H1 (cell line): ENCODE measurements around the gene ANKUB1. TPM values are rescaled to one million over a fixed set of nuclear protein-coding genes. Genes with fewer than 3 reads are reported as not detected.
A peak's percentile ranks its signal among the peaks of the same experiment; 100 is the strongest.

ENCODE experiments used
- CTCF ChIA-PET: fragments of 300-600 bp; sonication (Branson Sonifier 250); formaldehyde crosslinking; loops from one replicate; lab custom pipeline; 2021; ENCODE audit not compliant: partially characterized antibody; lab: Charles Lee
- POLR2A ChIA-PET: fragments of 300-600 bp; sonication (Branson Sonifier 250); formaldehyde crosslinking; loops from one replicate; lab custom pipeline; 2021; ENCODE audit warnings: inconsistent platforms; ENCODE audit not compliant: partially characterized antibody; lab: Charles Lee
- DNase-seq, 2 experiments: peaks; one replicate each; pipeline versions ENCODE4 v3.0.0 to v3.0.0-alpha.2; 2010 to 2022; ENCODE audit warnings: low spot score in 2 of 2, low read depth in 1 of 2, mixed read lengths in 1 of 2
- FAIRE-seq: peaks from 2 replicates; lab custom pipeline; 2011; peaks lifted over from hg19 to GRCh38; lab: Jason Lieb, UNC
- H2AFZ ChIP-seq: 2 replicates; pipeline ENCODE4 v1.8.1; 2012; ENCODE audit warnings: low read length, inconsistent platforms
- H2AK5ac ChIP-seq: 2 replicates; pipeline ENCODE4 v1.6.1; 2013; ENCODE audit warnings: low read depth, low read length
- H2BK120ac ChIP-seq: replicated peaks from 2 replicates; pipeline ENCODE3; 2013; ENCODE audit warnings: low read depth, low read length, inconsistent platforms
- H2BK12ac ChIP-seq: 2 replicates; pipeline ENCODE4 v1.6.1; 2013; ENCODE audit warnings: low read depth, low read length
- H2BK15ac ChIP-seq: 2 replicates; pipeline ENCODE4 v1.6.1; 2013; ENCODE audit warnings: low read length
- H2BK20ac ChIP-seq: 2 replicates; pipeline ENCODE4 v1.6.1; 2013; ENCODE audit warnings: low read length
- H2BK5ac ChIP-seq: 2 replicates; pipeline ENCODE4 v1.6.1; 2013; ENCODE audit warnings: low read depth, low read length
- H3K14ac ChIP-seq: 2 replicates; pipeline ENCODE4 v1.6.1; 2013; ENCODE audit warnings: inconsistent platforms; ENCODE audit not compliant: insufficient read length
- H3K18ac ChIP-seq: 2 replicates; pipeline ENCODE4 v1.6.1; 2013; ENCODE audit warnings: low read length; ENCODE audit errors: extremely low read depth
- H3K23ac ChIP-seq: 2 replicates; pipeline ENCODE4 v1.6.1; 2013; ENCODE audit warnings: inconsistent platforms; ENCODE audit not compliant: insufficient read length
- H3K23me2 ChIP-seq: 2 replicates; pipeline ENCODE4 v1.6.1; 2013; ENCODE audit warnings: low read depth, low read length
- H3K27ac ChIP-seq: 2 replicates; pipeline ENCODE4 v1.6.1; 2011; ENCODE audit warnings: low read depth, low read length, inconsistent platforms
- H3K27me3 ChIP-seq, 4 experiments: replicated peaks in 1 of 4; 1 replicate in 1 of 4; 2 replicates in 3 of 4; pipeline versions ENCODE4 v1.6.1 to v1.8.1; 2011 to 2013; ENCODE audit warnings: low read length in 3 of 4, mild to moderate bottlenecking in 3 of 4, inconsistent platforms in 2 of 4, mixed read lengths in 2 of 4, moderate library complexity in 1 of 4; ENCODE audit not compliant: control insufficient read depth in 3 of 4, insufficient read depth in 3 of 4; ENCODE audit errors: extremely low read depth in 1 of 4
- H3K36me3 ChIP-seq, 4 experiments: 2 replicates each; pipeline versions ENCODE4 v1.6.1 to v1.8.1; 2011 to 2013; ENCODE audit warnings: mild to moderate bottlenecking in 4 of 4, low read length in 3 of 4, moderate library complexity in 2 of 4, control low read depth in 1 of 4, inconsistent platforms in 1 of 4; ENCODE audit not compliant: insufficient read depth in 4 of 4, control insufficient read depth in 2 of 4
- H3K4ac ChIP-seq: replicated peaks from 2 replicates; pipeline ENCODE3; 2013; ENCODE audit warnings: low read length, low read depth, mixed read lengths, inconsistent platforms; ENCODE audit not compliant: insufficient read length
- H3K4me1 ChIP-seq, 4 experiments: replicated peaks in 1 of 4; 1 replicate in 1 of 4; 2 replicates in 3 of 4; pipeline versions ENCODE4 v1.6.1 to v1.8.1; 2011 to 2013; ENCODE audit warnings: low read length in 3 of 4, inconsistent platforms in 2 of 4, mixed read lengths in 1 of 4; ENCODE audit not compliant: insufficient read depth in 4 of 4, control insufficient read depth in 3 of 4
- H3K4me2 ChIP-seq, 2 experiments: 2 replicates each; pipeline versions ENCODE4 v1.6.1 to v1.8.1; 2011 to 2013; ENCODE audit warnings: low read depth in 2 of 2, low read length in 2 of 2, control low read depth in 1 of 2, inconsistent platforms in 1 of 2, mild to moderate bottlenecking in 1 of 2; ENCODE audit not compliant: insufficient read depth in 1 of 2
- H3K4me3 ChIP-seq, 4 experiments: fragments of 200-600, 300-600 bp in 1 of 4; sonication (generic), shearing (Covaris generic), sonication (Bioruptor Twin) in 1 of 4; 2 replicates each; pipeline versions ENCODE4 v1.5.1 to v1.8.1; 2011 to 2016; ENCODE audit warnings: low read length in 4 of 4, low read depth in 3 of 4, control low read depth in 2 of 4, inconsistent platforms in 2 of 4, mild to moderate bottlenecking in 2 of 4, mixed read lengths in 1 of 4, moderate library complexity in 1 of 4; ENCODE audit not compliant: insufficient read depth in 2 of 4; ENCODE audit errors: extremely low read depth in 1 of 4
- H3K56ac ChIP-seq: replicated peaks from 2 replicates; pipeline ENCODE3; 2013; ENCODE audit warnings: low read depth, mild to moderate bottlenecking, mixed read lengths, low read length, inconsistent platforms; ENCODE audit not compliant: insufficient read length
- H3K79me1 ChIP-seq: 2 replicates; pipeline ENCODE4 v1.6.1; 2013; ENCODE audit warnings: low read depth, low read length, control low read depth
- H3K79me2 ChIP-seq, 2 experiments: 2 replicates each; pipeline versions ENCODE4 v1.6.1 to v1.8.1; 2012 to 2013; ENCODE audit warnings: low read length in 2 of 2, mild to moderate bottlenecking in 2 of 2, inconsistent platforms in 1 of 2; ENCODE audit not compliant: insufficient read depth in 2 of 2, control insufficient read depth in 1 of 2
- H3K9ac ChIP-seq, 4 experiments: replicated peaks in 1 of 4; 1 replicate in 1 of 4; 2 replicates in 3 of 4; pipeline versions ENCODE4 v1.6.1 to v1.8.1; 2011 to 2013; ENCODE audit warnings: low read depth in 3 of 4, low read length in 3 of 4, control low read depth in 2 of 4, mild to moderate bottlenecking in 2 of 4, moderate library complexity in 2 of 4, inconsistent platforms in 1 of 4; ENCODE audit errors: extremely low read depth in 1 of 4
- H3K9me3 ChIP-seq, 2 experiments: 2 replicates each; pipeline versions ENCODE4 v1.6.1 to v1.8.1; 2012 to 2013; ENCODE audit warnings: mild to moderate bottlenecking in 2 of 2, moderate library complexity in 2 of 2, control low read depth in 1 of 2, inconsistent platforms in 1 of 2, low read depth in 1 of 2, low read length in 1 of 2, mixed read lengths in 1 of 2; ENCODE audit not compliant: insufficient read depth in 2 of 2
- H4K20me1 ChIP-seq, 2 experiments: replicated peaks in 1 of 2; 2 replicates each; pipeline versions ENCODE3 to v1.8.1; 2011 to 2013; ENCODE audit warnings: inconsistent platforms in 2 of 2, low read length in 2 of 2, mild to moderate bottlenecking in 1 of 2; ENCODE audit not compliant: insufficient read depth in 2 of 2, control insufficient read depth in 1 of 2
- H4K5ac ChIP-seq: 2 replicates; pipeline ENCODE4 v1.6.1; 2013; ENCODE audit warnings: low read length, low read depth, mixed read lengths, inconsistent platforms; ENCODE audit not compliant: insufficient read length
- H4K8ac ChIP-seq: 2 replicates; pipeline ENCODE4 v1.8.0; 2013; ENCODE audit warnings: mild to moderate bottlenecking, moderate library complexity, low read length, inconsistent platforms; ENCODE audit not compliant: insufficient read depth; ENCODE audit errors: extremely low read depth
- H4K91ac ChIP-seq: replicated peaks from 2 replicates; pipeline ENCODE3; 2013; ENCODE audit warnings: low read length, mixed read lengths, inconsistent platforms; ENCODE audit not compliant: insufficient read length
- CBX8 ChIP-seq: fragments of 300-800, 300-1000 bp; sonication (generic); IDR thresholded peaks from 2 replicates; pipeline ENCODE4 v1.7.1; 2016; ENCODE audit warnings: low read depth, low read length, borderline replicate concordance
- CHD1 ChIP-seq: IDR thresholded peaks from 2 replicates; pipeline ENCODE4 v1.6.1; 2012; ENCODE audit warnings: low read depth, low read length, improper control_type of control experiment
- JUND ChIP-seq: IDR thresholded peaks from 2 replicates; pipeline ENCODE4 v1.6.1; 2011; ENCODE audit warnings: mild to moderate bottlenecking, improper control_type of control experiment, low read length
- KDM1A ChIP-seq: fragments of 200-600, 300-600 bp; sonication (generic); IDR thresholded peaks from 2 replicates; pipeline ENCODE4 v1.7.1; 2016; ENCODE audit warnings: mild to moderate bottlenecking, low read length, borderline replicate concordance
- RAD21 ChIP-seq, 2 experiments: IDR thresholded peaks in 1 of 2; conservative IDR thresholded peaks in 1 of 2; 2 replicates each; pipeline ENCODE4 v1.6.1; 2011; ENCODE audit warnings: low read depth in 2 of 2, low read length in 2 of 2, improper control_type of control experiment in 1 of 2, inconsistent platforms in 1 of 2, mild to moderate bottlenecking in 1 of 2, moderate library complexity in 1 of 2
- RBBP5 ChIP-seq: IDR thresholded peaks from 2 replicates; pipeline ENCODE4 v1.7.1; 2012; ENCODE audit warnings: low read depth, mild to moderate bottlenecking, inconsistent platforms, low read length, moderate library complexity, borderline replicate concordance
- SIRT6 ChIP-seq: IDR thresholded peaks from one replicate; pipeline ENCODE4 v1.7.1; 2012; ENCODE audit warnings: low read length, inconsistent platforms
- TEAD4 ChIP-seq: IDR thresholded peaks from 2 replicates; pipeline ENCODE4 v1.6.1; 2012; ENCODE audit warnings: low read depth, low read length, inconsistent platforms, mixed read lengths
- ZNF274 ChIP-seq: IDR thresholded peaks from 2 replicates; pipeline ENCODE4 v1.7.0; 2012; ENCODE audit warnings: low read length, borderline replicate concordance; ENCODE audit errors: extremely low read depth
- WGBS, 2 experiments: shearing (Covaris generic) in 1 of 2; methylation state at CpG; one replicate each; pipeline versions ENCODE4 v1.1.6 to v1.1.7; 2013 to 2015; ENCODE audit warnings: low lambda C conversion rate in 2 of 2, mixed read lengths in 2 of 2, inconsistent platforms in 1 of 2, low coverage in 1 of 2, missing lambda C conversion rate in 1 of 2; ENCODE audit not compliant: insufficient replicate concordance in 2 of 2, insufficient coverage in 1 of 2, insufficient read length in 1 of 2; ENCODE audit errors: extremely low coverage in 1 of 2, missing lambda C conversion rate in 1 of 2; 5-methylcytosine and 5-hydroxymethylcytosine counted together
- polyA plus RNA-seq, 7 experiments: library from polyadenylated mRNA; depleted of rRNA in 3 of 7; stranded (reverse) in 5 of 7; unstranded in 2 of 7; fragments of >200 nt in 5 of 7; fragments of 200-250 nt in 2 of 7; gene quantifications; 1 replicate in 5 of 7; 2 replicates in 1 of 7; 4 replicates in 1 of 7; pipeline versions ENCODE4 v1.2.1 to v1.2.3, GENCODE V29; 2011 to 2013; ENCODE audit warnings: missing spikeins in 2 of 7, mixed read lengths in 2 of 7
- total RNA-seq: library from RNA; stranded (reverse); fragmentation: NEBNext Ultra II Directional; extraction: Animal tissue kit (Norgen Biotek cat#: 25700); gene quantifications from 2 replicates; pipeline ENCODE4 v1.2.1, GENCODE V29; 2021
- TF ChIP-seq, protein P1 (sequence below), 3 experiments: IDR thresholded peaks; 1 replicate in 2 of 3; 2 replicates in 1 of 3; pipeline versions ENCODE4 v1.5.1 to v1.6.1; 2011; ENCODE audit warnings: low read length in 3 of 3, mild to moderate bottlenecking in 3 of 3, inconsistent platforms in 2 of 3, low read depth in 1 of 3, moderate library complexity in 1 of 3; ENCODE audit not compliant: insufficient read depth in 1 of 3; ENCODE audit errors: control extremely low read depth in 1 of 3

The ANKUB1 gene
- total and polyA plus RNA-seq, 2 of the 8 experiments (the other 6 are each of a cell fraction or from before 2014, with no cell fraction given), result not detected

DNA sequence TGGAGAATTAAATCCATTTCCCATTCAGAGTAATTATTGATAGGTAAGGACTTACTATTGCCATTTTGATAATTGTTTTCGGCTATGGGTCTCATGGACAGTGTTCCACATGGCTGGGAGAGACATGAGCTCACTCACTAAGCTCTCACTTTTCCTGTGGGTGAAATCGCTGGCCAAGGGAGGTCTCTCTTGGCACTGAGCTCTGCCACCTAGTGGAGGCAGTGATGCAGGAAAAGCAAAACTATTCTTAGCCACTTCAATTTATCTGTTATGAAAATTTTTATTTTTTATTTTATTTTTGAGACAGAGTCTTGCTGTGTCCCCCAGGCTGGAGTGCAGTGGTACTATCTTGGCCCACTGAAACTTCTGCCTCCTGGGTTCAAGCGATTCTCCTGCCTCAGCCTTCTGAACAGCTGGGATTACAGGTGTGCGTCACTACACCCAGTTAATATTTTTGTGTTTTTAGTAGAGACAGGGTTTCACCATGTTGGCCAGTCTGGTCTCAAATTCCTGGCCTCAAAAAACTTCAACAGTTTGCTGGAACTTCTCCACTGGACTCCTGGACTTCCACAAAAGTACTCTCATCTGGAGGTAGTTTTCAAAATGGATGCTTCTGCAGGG, 16.0 kb upstream of the ANKUB1 start:
- H3K56ac ChIP-seq, result no peak overlapping the region
- DNase-seq, result peak in 1 of 2 experiments; percentile 64
- no peak overlapping the region for H3K4me3 ChIP-seq
- H2BK15ac ChIP-seq, result no peak overlapping the region
- H2BK12ac ChIP-seq, result no peak overlapping the region
- no peak overlapping the region for H4K5ac ChIP-seq
- H3K27ac ChIP-seq, result no peak overlapping the region
- H3K9ac ChIP-seq, result no peak overlapping the region
- peaks cover 0 to 6% (median 2%) of the 10 kb centered on the region in 4 experiments; a peak in 4 of 7 replicates for H3K4me1 ChIP-seq
- no peaks in the 10 kb centered on the region for H3K79me2 ChIP-seq
- no peak overlapping the region for H3K23ac ChIP-seq
- no peak overlapping the region for H4K91ac ChIP-seq
- no peak overlapping the region for H4K8ac ChIP-seq
- H2AK5ac ChIP-seq, result no peak overlapping the region
- no peak overlapping the region for H2BK120ac ChIP-seq
- no peak overlapping the region for H3K4ac ChIP-seq
- peaks cover 2% of the 10 kb centered on the region for H3K23me2 ChIP-seq
- WGBS, 2 experiments, result 39% methylated on average over 4 of the region's 4 CpGs; no CpG with 5 or more reads in 1 of the 2 experiments
- H3K14ac ChIP-seq, result no peak overlapping the region
- no peak overlapping the region for H3K18ac ChIP-seq
- H2BK5ac ChIP-seq, result no peak overlapping the region
- FAIRE-seq, result peak; percentile 71
- H3K4me2 ChIP-seq, result no peak overlapping the region
- POLR2A ChIA-PET, result interaction anchor here (0.9 to 1.4 kb wide), 2 partner anchors 36 to 42 kb away, joined by 3 read pairs; no protein-coding TSS in a partner anchor
- H3K36me3 ChIP-seq, result no peaks in the 10 kb centered on the region
- no peaks in the 10 kb centered on the region for H3K27me3 ChIP-seq
- no peak overlapping the region for H2BK20ac ChIP-seq
- no peaks in the 10 kb centered on the region for H4K20me1 ChIP-seq
- no peaks in the 10 kb centered on the region for H3K9me3 ChIP-seq
- H3K79me1 ChIP-seq, result no peaks in the 10 kb centered on the region
- CTCF ChIA-PET, result interaction anchor here (0.6 to 3.6 kb wide), 62 partner anchors 8 to 596 kb away, joined by 3 to 103 read pairs (median 4); partner anchors contain the start of genes ANKUB1 and WWTR1
- no peak overlapping the region for H2AFZ ChIP-seq
- TF ChIP-seq TEAD4 (no peak), CBX8 (no peak), KDM1A (no peak), CHD1 (no peak), JUND (no peak), RAD21 (IDR thresholded peaks at IDR 0.05 in 1 of 2, conservative IDR thresholded peaks at IDR 0.05 in 1 of 2; ENCODE audit: low read depth in 2 of 2, low read length in 2 of 2) (peak; percentile 59 to 66), SIRT6 (no peak), ZNF274 (no peak), RBBP5 (no peak)
- TF ChIP-seq, protein P1, sequence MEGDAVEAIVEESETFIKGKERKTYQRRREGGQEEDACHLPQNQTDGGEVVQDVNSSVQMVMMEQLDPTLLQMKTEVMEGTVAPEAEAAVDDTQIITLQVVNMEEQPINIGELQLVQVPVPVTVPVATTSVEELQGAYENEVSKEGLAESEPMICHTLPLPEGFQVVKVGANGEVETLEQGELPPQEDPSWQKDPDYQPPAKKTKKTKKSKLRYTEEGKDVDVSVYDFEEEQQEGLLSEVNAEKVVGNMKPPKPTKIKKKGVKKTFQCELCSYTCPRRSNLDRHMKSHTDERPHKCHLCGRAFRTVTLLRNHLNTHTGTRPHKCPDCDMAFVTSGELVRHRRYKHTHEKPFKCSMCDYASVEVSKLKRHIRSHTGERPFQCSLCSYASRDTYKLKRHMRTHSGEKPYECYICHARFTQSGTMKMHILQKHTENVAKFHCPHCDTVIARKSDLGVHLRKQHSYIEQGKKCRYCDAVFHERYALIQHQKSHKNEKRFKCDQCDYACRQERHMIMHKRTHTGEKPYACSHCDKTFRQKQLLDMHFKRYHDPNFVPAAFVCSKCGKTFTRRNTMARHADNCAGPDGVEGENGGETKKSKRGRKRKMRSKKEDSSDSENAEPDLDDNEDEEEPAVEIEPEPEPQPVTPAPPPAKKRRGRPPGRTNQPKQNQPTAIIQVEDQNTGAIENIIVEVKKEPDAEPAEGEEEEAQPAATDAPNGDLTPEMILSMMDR (IDR thresholded peaks at IDR 0.05; ENCODE audit: control extremely low read depth in 1 of 3, insufficient read depth in 1 of 3, low read depth in 1 of 3, low read length in 3 of 3), result peak; percentile 65 to 79 (median 74)
